Caco-2 (cell line): ENCODE measurements around the gene ITLN1. TPM values are rescaled to one million over a fixed set of nuclear protein-coding genes. Genes with fewer than 3 reads are reported as not detected.
"Not testable (repeated sequence)": the region's sequence is repeated elsewhere in the genome, so short reads cannot be mapped to it uniquely, and the experiment has no call there.

Experiments
- BruUV-seq: library from RNA; stranded (reverse); fragments of 400-500 nt; replicated peaks from 2 replicates; lab custom pipeline; 2021; lab: Mats Ljungman, UMichigan
- CTCF ChIA-PET: fragments of 300-600 bp; sonication (Branson Sonifier 250); formaldehyde crosslinking; loops from one replicate; lab custom pipeline; 2022; ENCODE audit warnings: antibody characterized with exemption; lab: Charles Lee
- POLR2A ChIA-PET: fragments of 300-600 bp; sonication (Branson Sonifier 250); formaldehyde crosslinking; loops from one replicate; lab custom pipeline; 2022; ENCODE audit warnings: antibody characterized with exemption; lab: Charles Lee
- DNase-seq, 2 experiments: peaks; one replicate each; pipeline versions ENCODE4 v3.0.0 to v3.0.0-alpha.2; 2020 to 2022
- H3K27me3 ChIP-seq: replicated peaks from 2 replicates; pipeline ENCODE4 v1.6.0; 2011; ENCODE audit warnings: low read length; ENCODE audit not compliant: control insufficient read depth, insufficient read depth
- H3K36me3 ChIP-seq: 2 replicates; pipeline ENCODE4 v1.5.1; 2011; ENCODE audit warnings: low read length; ENCODE audit not compliant: control insufficient read depth, insufficient read depth
- H3K4me1 ChIP-seq: fragments of 250-450 bp; sonication (Bioruptor Pico); 2 replicates; pipeline ENCODE4 v1.5.1; 2020; ENCODE audit warnings: mild to moderate bottlenecking
- H3K4me3 ChIP-seq: 2 replicates; pipeline ENCODE4 v1.5.1; 2011; ENCODE audit warnings: low read depth, mild to moderate bottlenecking, control low read depth, low read length
- H3K9me3 ChIP-seq: fragments of 250-450 bp; sonication (Bioruptor Pico); 2 replicates; pipeline ENCODE4 v1.5.1; 2020; ENCODE audit warnings: mild to moderate bottlenecking, moderate library complexity
- H3K27ac Mint-ChIP-seq: one replicate; pipeline ENCODE4 v1.8.0; 2022; ENCODE audit warnings: mixed read lengths; ENCODE audit not compliant: unreplicated experiment
- H3K27me3 Mint-ChIP-seq: one replicate; pipeline ENCODE4 v1.8.0; 2022; ENCODE audit warnings: mixed read lengths; ENCODE audit not compliant: insufficient read depth, unreplicated experiment
- H3K36me3 Mint-ChIP-seq: one replicate; pipeline ENCODE4 v1.8.0; 2022; ENCODE audit warnings: mild to moderate bottlenecking, mixed read lengths; ENCODE audit not compliant: insufficient read depth, unreplicated experiment
- H3K4me1 Mint-ChIP-seq: one replicate; pipeline ENCODE4 v1.8.0; 2022; ENCODE audit warnings: low read depth, mixed read lengths; ENCODE audit not compliant: unreplicated experiment
- H3K4me3 Mint-ChIP-seq: one replicate; pipeline ENCODE4 v1.8.0; 2022; ENCODE audit warnings: mild to moderate bottlenecking, moderate library complexity, mixed read lengths; ENCODE audit not compliant: unreplicated experiment
- H3K9me3 Mint-ChIP-seq: one replicate; pipeline ENCODE4 v1.8.0; 2022; ENCODE audit warnings: mixed read lengths; ENCODE audit not compliant: unreplicated experiment
- intact Hi-C: fragments of 100-400 bp; cut with micrococcal nuclease; formaldehyde crosslinking; loops from one replicate; pipeline ENCODE4 v1.10.0; 2022; ENCODE audit not compliant: unreplicated experiment
- total RNA-seq: library from RNA; stranded (reverse); gene quantifications from 2 replicates; pipeline ENCODE4 v1.2.3, GENCODE V29; 2022
- TF ChIP-seq, protein P1 (sequence below), 2 experiments: fragments of 200-600 bp in 1 of 2; IDR thresholded peaks; 1 replicate in 1 of 2; 2 replicates in 1 of 2; pipeline versions ENCODE4 v1.5.1 to v1.8.0; 2011 to 2022; ENCODE audit warnings: antibody characterized with exemption in 1 of 2, control low read depth in 1 of 2, inconsistent platforms in 1 of 2, low read depth in 1 of 2, low read length in 1 of 2, mild to moderate bottlenecking in 1 of 2, moderate library complexity in 1 of 2; ENCODE audit not compliant: insufficient read depth in 1 of 2, severe bottlenecking in 1 of 2, unreplicated experiment in 1 of 2

ITLN1 gene
- total RNA-seq, 1 experiment from 2014 or later: not detected

DNA sequence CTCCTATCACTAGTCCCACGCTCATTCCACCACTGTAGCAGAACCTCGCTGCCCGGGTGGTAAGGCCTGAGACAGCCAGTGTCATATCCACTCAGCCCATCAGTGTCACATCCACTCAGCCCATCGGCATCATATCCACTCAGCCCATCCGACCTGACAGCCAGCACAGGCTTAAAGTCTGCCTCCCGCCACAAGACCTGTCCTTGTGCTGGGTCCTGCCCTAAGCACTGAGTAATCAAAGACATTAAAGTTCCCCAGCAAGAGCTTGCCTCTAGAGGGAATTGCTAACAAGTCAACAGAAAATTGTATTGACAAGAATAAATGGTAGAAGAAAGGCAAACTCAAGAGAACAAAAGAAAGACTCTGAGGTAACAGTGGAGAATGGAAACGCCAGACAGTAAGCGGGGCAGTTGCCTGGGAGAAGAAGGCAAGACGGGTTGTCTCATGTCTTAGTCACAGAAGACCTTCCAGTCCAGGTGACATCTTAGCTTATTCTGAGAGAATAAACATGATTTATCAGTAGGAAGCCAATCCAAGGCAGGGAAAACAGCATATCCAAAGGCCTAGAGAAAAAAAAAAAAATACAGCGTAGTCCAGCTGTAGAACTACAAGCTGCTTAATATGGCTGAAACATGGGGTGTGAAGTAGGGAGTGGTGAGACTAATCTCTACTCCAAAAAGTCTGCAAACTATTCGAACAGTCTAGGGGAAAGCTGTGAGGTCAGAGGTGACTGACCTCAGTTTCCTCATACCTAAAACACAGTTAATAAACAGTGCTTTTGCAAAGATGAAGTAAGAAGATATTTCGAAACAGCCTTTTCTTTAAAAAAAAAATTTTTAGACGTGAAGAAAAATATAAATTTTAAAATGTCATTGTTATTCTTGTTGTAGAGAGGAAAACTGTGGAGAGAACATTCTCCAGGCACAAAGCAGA is 1.1 kb downstream of the ITLN1 start:
- TF ChIP-seq, protein P1, sequence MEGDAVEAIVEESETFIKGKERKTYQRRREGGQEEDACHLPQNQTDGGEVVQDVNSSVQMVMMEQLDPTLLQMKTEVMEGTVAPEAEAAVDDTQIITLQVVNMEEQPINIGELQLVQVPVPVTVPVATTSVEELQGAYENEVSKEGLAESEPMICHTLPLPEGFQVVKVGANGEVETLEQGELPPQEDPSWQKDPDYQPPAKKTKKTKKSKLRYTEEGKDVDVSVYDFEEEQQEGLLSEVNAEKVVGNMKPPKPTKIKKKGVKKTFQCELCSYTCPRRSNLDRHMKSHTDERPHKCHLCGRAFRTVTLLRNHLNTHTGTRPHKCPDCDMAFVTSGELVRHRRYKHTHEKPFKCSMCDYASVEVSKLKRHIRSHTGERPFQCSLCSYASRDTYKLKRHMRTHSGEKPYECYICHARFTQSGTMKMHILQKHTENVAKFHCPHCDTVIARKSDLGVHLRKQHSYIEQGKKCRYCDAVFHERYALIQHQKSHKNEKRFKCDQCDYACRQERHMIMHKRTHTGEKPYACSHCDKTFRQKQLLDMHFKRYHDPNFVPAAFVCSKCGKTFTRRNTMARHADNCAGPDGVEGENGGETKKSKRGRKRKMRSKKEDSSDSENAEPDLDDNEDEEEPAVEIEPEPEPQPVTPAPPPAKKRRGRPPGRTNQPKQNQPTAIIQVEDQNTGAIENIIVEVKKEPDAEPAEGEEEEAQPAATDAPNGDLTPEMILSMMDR (IDR thresholded peaks at IDR 0.05; ENCODE audit: insufficient read depth in 1 of 2, low read depth in 1 of 2, low read length in 1 of 2, severe bottlenecking in 1 of 2, unreplicated experiment in 1 of 2): no peak
- BruUV-seq: no TSS peak
- no peaks in the 10 kb centered on the region for H3K27me3 Mint-ChIP-seq
- H3K9me3 Mint-ChIP-seq: no peaks in the 10 kb centered on the region
- no peak overlapping the region for H3K4me3 Mint-ChIP-seq
- peaks cover 7% of the 10 kb centered on the region for H3K4me1 Mint-ChIP-seq
- H3K27me3 ChIP-seq: no peaks in the 10 kb centered on the region
- CTCF ChIA-PET: interaction anchor here (1.0 to 1.1 kb wide), 3 partner anchors 47 to 208 kb away, joined by 3 to 5 read pairs (median 4); partner anchors contain the start of gene ITLN2
- DNase-seq: no peak
- POLR2A ChIA-PET: no interaction called here
- no peaks in the 10 kb centered on the region for H3K4me1 ChIP-seq
- no peaks in the 10 kb centered on the region for H3K36me3 Mint-ChIP-seq
- no peaks in the 10 kb centered on the region for H3K9me3 ChIP-seq
- H3K36me3 ChIP-seq: no peaks in the 10 kb centered on the region
- H3K27ac Mint-ChIP-seq: no peak overlapping the region
- intact Hi-C loops: loop anchor here (1.0 kb wide), 2 partner anchors 18 to 49 kb away; no protein-coding TSS in a partner anchor
- no peak overlapping the region for H3K4me3 ChIP-seq

DNA sequence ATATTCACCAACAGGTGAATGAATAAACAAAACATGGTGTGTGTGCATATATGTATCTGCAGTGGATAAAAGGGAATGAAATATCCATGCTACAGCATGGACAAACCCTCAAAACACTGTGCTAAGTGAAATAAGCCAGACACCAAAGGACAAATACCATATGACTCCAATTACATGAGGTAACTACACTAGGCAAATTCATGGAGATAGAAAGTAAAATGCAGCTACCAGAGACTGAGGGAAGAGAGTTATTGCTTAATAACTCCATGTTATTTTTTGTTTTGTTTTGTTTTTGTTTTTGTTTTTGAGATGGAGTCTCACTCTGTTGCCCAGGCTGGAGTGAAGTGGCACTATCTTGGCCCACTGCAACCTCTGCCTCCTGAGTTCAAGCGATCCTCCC is 2.4 kb downstream of the ITLN1 start:
- peaks cover 7% of the 10 kb centered on the region for H3K4me1 Mint-ChIP-seq
- intact Hi-C loops: no loop called here
- DNase-seq: no peak
- no peak overlapping the region for H3K4me3 ChIP-seq
- H3K4me1 ChIP-seq: no peaks in the 10 kb centered on the region
- no peaks in the 10 kb centered on the region for H3K9me3 ChIP-seq
- ChIA-PET POLR2A (no interaction called here), CTCF (no interaction called here)
- H3K27me3 ChIP-seq: no peaks in the 10 kb centered on the region
- no peaks in the 10 kb centered on the region for H3K27me3 Mint-ChIP-seq
- TF ChIP-seq, protein P1 (IDR thresholded peaks at IDR 0.05; ENCODE audit: insufficient read depth in 1 of 2, low read depth in 1 of 2, low read length in 1 of 2, severe bottlenecking in 1 of 2, unreplicated experiment in 1 of 2): no peak
- no TSS peak for BruUV-seq
- H3K36me3 Mint-ChIP-seq: no peaks in the 10 kb centered on the region
- no peak overlapping the region for H3K4me3 Mint-ChIP-seq
- peaks cover 1% of the 10 kb centered on the region for H3K9me3 Mint-ChIP-seq
- no peaks in the 10 kb centered on the region for H3K36me3 ChIP-seq
- no peak overlapping the region for H3K27ac Mint-ChIP-seq

GRCh38 chr1:160881264-160881663 is 3.7 kb downstream of the ITLN1 start:
- H3K27ac Mint-ChIP-seq, H3K27me3 Mint-ChIP-seq, H3K4me3 Mint-ChIP-seq, intact Hi-C loops, H3K27me3 ChIP-seq, BruUV-seq, POLR2A ChIA-PET, H3K4me3 ChIP-seq, DNase-seq, H3K9me3 ChIP-seq, H3K4me1 ChIP-seq, H3K36me3 ChIP-seq, H3K36me3 Mint-ChIP-seq, CTCF ChIA-PET: not testable (repeated sequence)
- H3K9me3 Mint-ChIP-seq: peaks cover 12% of the 10 kb centered on the region
- peaks cover 19% of the 10 kb centered on the region for H3K4me1 Mint-ChIP-seq
